ENCODE measurements around the gene MTCL3.

Gene MTCL3

DNA sequence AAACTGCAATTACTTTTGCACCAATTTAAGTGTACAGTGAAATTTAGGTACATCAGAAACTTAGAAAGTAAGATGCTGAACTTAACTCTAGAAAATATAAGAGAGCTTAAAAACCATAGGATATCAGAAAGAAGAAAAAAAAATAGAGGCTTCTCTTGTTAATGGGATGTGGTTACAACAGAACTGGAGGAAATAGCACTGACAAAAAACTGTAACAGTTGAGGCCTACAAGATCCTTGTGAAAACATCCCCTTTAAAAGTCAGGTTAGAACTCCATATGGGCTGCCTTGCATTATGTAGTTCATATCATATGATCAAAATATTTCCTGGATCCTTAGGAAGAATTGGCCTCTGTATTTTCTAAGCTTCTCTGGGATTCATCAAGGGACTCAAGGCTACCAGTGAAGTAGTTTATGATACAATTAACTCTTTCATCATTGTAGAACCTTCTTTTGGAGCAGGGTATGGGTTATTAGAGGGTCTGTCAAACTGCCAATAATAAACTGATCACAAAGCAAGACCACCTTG lies 24.8 kb downstream of the MTCL3 start:
- no peaks in the 10 kb centered on the region for H3K36me3 Mint-ChIP-seq (ENCODE audit: insufficient read depth)

DNA sequence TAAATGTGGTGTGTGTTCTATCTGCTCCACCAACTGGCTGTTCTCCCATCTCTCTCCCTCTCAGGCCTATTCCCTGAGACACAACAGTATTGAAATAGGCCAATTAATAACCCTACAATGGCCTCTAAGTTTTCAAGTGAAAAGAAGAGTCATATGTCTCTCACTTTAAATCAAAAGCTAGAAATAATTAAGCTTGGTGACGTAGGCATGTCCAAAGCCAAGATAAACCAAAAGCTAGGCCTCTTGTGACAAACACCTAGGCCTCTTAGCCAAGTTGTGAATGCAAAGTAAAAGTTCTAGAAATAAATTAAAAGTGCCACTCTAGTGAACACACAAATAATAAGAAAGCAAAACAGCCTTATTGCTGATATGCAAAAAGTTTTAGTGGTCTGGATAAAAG lies 29.9 kb downstream of the MTCL3 start:
- H3K9me3 Mint-ChIP-seq (ENCODE audit: low read depth): no peaks in the 10 kb centered on the region
- no peak overlapping the region for H3K4me3 Mint-ChIP-seq (ENCODE audit: low read depth)
- no peaks in the 10 kb centered on the region for H3K36me3 Mint-ChIP-seq (ENCODE audit: insufficient read depth)
- DNase-seq (ENCODE audit: low spot score, unreplicated experiment): no peak
- no peak overlapping the region for H3K27ac Mint-ChIP-seq
- no peaks in the 10 kb centered on the region for H3K4me1 Mint-ChIP-seq (ENCODE audit: low read depth)
- no peaks in the 10 kb centered on the region for H3K27me3 Mint-ChIP-seq
- TF ChIP-seq, protein P1, sequence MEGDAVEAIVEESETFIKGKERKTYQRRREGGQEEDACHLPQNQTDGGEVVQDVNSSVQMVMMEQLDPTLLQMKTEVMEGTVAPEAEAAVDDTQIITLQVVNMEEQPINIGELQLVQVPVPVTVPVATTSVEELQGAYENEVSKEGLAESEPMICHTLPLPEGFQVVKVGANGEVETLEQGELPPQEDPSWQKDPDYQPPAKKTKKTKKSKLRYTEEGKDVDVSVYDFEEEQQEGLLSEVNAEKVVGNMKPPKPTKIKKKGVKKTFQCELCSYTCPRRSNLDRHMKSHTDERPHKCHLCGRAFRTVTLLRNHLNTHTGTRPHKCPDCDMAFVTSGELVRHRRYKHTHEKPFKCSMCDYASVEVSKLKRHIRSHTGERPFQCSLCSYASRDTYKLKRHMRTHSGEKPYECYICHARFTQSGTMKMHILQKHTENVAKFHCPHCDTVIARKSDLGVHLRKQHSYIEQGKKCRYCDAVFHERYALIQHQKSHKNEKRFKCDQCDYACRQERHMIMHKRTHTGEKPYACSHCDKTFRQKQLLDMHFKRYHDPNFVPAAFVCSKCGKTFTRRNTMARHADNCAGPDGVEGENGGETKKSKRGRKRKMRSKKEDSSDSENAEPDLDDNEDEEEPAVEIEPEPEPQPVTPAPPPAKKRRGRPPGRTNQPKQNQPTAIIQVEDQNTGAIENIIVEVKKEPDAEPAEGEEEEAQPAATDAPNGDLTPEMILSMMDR (IDR thresholded peaks at IDR 0.05; ENCODE audit: unreplicated experiment): no peak

More for the DNA sequence above, 24.8 kb downstream of the MTCL3 start:
- DNase-seq (ENCODE audit: low spot score, unreplicated experiment): no peak
- Mint-ChIP-seq H3K27ac (no peak overlapping the region), H3K9me3 (ENCODE audit: low read depth) (no peaks in the 10 kb centered on the region), H3K4me3 (ENCODE audit: low read depth) (no peak overlapping the region), H3K27me3 (no peaks in the 10 kb centered on the region), H3K4me1 (ENCODE audit: low read depth) (no peaks in the 10 kb centered on the region)
- TF ChIP-seq, protein P1 (IDR thresholded peaks at IDR 0.05; ENCODE audit: unreplicated experiment): no peak

DNA sequence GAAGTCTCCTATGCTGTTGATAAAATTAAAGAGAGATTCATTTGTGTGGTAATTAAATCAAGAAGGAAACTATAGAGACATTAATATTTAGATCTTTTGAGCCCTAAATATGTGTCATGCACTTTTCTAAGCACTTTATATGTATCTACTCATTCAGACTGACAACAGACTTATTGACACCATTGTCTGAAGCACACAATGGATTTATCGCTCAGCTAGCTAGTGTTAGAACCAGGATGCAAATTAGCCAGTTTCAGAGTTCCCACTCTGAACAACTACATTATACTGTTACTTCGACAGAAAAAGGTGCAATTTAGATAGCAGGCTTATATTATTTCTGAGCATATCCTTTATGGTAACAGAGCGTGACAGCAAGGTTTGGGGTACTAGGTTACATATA lies 32.2 kb downstream of the MTCL3 start:
- Mint-ChIP-seq H3K36me3 (ENCODE audit: insufficient read depth) (no peaks in the 10 kb centered on the region), H3K4me1 (ENCODE audit: low read depth) (no peaks in the 10 kb centered on the region), H3K4me3 (ENCODE audit: low read depth) (no peak overlapping the region), H3K9me3 (ENCODE audit: low read depth) (no peaks in the 10 kb centered on the region), H3K27ac (no peak overlapping the region), H3K27me3 (no peaks in the 10 kb centered on the region)
- DNase-seq (ENCODE audit: low spot score, unreplicated experiment): no peak
- TF ChIP-seq, protein P1 (IDR thresholded peaks at IDR 0.05; ENCODE audit: unreplicated experiment): no peak

DNA sequence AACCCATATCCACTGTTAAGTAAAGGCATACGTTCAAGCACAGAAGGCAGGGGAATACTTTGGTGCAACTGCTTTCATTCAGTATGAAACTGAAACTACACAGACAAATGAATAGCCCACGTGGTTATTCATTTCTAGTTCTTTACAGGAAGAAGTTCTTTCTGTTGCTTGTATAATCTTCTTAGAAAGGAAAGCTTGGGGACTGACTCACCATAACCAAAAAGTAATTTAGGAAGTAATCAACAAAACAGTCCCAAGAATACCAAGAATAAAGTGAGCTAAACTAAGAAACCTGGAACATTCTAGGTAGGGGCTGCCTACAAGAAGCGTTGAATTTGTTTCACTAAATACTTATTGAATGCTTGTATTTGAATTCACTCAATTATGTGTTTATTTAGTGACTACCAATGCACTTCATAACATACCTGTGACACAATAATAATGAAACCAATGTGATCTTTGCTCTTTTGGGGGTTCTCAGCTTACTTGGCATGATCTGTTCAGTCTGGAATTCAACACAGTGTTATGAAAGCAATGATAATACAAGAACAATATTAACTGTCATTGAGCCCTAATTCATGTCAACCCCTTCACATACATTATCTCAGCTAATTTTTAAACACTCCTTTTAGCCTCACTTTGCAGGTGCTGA lies 34.8 kb downstream of the MTCL3 start:
- H3K4me1 Mint-ChIP-seq (ENCODE audit: low read depth): no peaks in the 10 kb centered on the region
- TF ChIP-seq, protein P1 (IDR thresholded peaks at IDR 0.05; ENCODE audit: unreplicated experiment): no peak
- H3K27ac Mint-ChIP-seq: no peak overlapping the region
- no peak for DNase-seq (ENCODE audit: low spot score, unreplicated experiment)
- no peaks in the 10 kb centered on the region for H3K36me3 Mint-ChIP-seq (ENCODE audit: insufficient read depth)
- no peaks in the 10 kb centered on the region for H3K27me3 Mint-ChIP-seq
- H3K9me3 Mint-ChIP-seq (ENCODE audit: low read depth): no peaks in the 10 kb centered on the region
- H3K4me3 Mint-ChIP-seq (ENCODE audit: low read depth): no peak overlapping the region

DNA sequence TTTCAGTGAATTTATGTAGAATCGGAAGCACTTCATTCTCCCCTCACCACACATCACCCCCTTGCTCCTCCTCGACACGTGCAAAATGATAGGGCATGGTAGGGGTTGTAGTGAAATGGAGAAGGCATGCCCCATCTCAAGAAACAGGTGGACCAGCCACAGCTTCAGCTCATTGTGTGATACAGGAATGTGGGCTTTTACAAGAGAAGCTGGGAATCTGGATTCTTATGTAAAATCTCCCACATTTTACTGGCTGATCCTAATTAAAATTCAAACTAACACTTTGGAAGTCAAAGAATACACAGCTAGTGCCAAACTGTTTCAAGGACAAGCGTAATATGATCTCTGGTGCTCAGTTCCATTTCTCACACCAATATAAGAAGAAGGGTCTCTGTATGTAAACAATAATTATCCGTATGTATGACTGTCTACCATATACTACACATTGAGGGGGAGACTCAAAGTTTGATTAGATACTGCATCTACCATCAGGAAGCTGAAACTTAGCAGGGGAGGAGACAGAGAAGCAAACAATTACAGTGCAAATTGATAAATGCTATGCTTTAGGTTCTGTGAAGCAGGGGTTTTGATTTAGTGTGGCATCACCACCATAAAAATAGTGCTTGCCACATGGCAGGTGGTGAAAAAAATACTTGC lies 35.6 kb downstream of the MTCL3 start:
- no peaks in the 10 kb centered on the region for H3K9me3 Mint-ChIP-seq (ENCODE audit: low read depth)
- TF ChIP-seq, protein P1 (IDR thresholded peaks at IDR 0.05; ENCODE audit: unreplicated experiment): no peak
- H3K27me3 Mint-ChIP-seq: no peaks in the 10 kb centered on the region
- H3K27ac Mint-ChIP-seq: no peak overlapping the region
- no peaks in the 10 kb centered on the region for H3K36me3 Mint-ChIP-seq (ENCODE audit: insufficient read depth)
- DNase-seq (ENCODE audit: low spot score, unreplicated experiment): no peak
- H3K4me3 Mint-ChIP-seq (ENCODE audit: low read depth): no peak overlapping the region
- no peaks in the 10 kb centered on the region for H3K4me1 Mint-ChIP-seq (ENCODE audit: low read depth)
